Measurements from ENCODE around the gene MT1G. TPM values are rescaled to one million over a fixed set of nuclear protein-coding genes. Genes with fewer than 3 reads are reported as not detected.
"Not testable (repeated sequence)": the region's sequence is repeated elsewhere in the genome, so short reads cannot be mapped to it uniquely, and the experiment has no call there.

Gene MT1G
- total RNA-seq, 1 donor, result 5.9 TPM

GRCh38 chr16:56623637-56624036 lies 44.2 kb downstream of the MT1G start:
- DNase-seq (ENCODE audit: low read depth in 2 of 3, low spot score in 2 of 3), result no peak

GRCh38 chr16:56623184-56623583 lies 44.7 kb downstream of the MT1G start:
- not testable (repeated sequence) for DNase-seq (ENCODE audit: low read depth in 2 of 3, low spot score in 2 of 3)

- DNase-seq (ENCODE audit: low read depth in 2 of 3, low spot score in 2 of 3), result not testable (repeated sequence)
Measured at GRCh38 chr16:56621665-56622445, 46.0 kb downstream of the MT1G start.

GRCh38 chr16:56620339-56620897 lies 47.4 kb downstream of the MT1G start:
- no peak for DNase-seq (ENCODE audit: low read depth in 2 of 3, low spot score in 2 of 3)

- no peak for DNase-seq (ENCODE audit: low read depth in 2 of 3, low spot score in 2 of 3)
Measured at GRCh38 chr16:56618138-56618537, 49.7 kb downstream of the MT1G start.

- DNase-seq (ENCODE audit: low read depth in 2 of 3, low spot score in 2 of 3), result no peak
Measured at GRCh38 chr16:56617212-56618085, 50.4 kb downstream of the MT1G start.

Other genes starting within 250 kb of the MT1G start
- 197 TPM for gene AMFR, start 242.5 kb downstream of the MT1G start, total RNA-seq
- 34.5 TPM for gene NUDT21, start 216.7 kb downstream of the MT1G start, total RNA-seq
- 15.6 TPM for gene OGFOD1, start 216.5 kb downstream of the MT1G start, total RNA-seq
- 35.0 TPM for gene BBS2, start 148.0 kb downstream of the MT1G start, total RNA-seq
- gene MT4, start 103.0 kb downstream of the MT1G start, total RNA-seq, result not detected
- gene MT3, start 78.5 kb downstream of the MT1G start, total RNA-seq, result not detected
- gene MT2A, start 59.5 kb downstream of the MT1G start, total RNA-seq, result 21.8 TPM
- gene MT1E, start 42.3 kb downstream of the MT1G start, total RNA-seq, result 6.5 TPM
- gene MT1M, start 35.4 kb downstream of the MT1G start, total RNA-seq, result not detected
- gene MT1A, start 29.4 kb downstream of the MT1G start, total RNA-seq, result not detected
- gene MT1B, start 16.2 kb downstream of the MT1G start, total RNA-seq, result not detected
- gene MT1F, start 10.1 kb downstream of the MT1G start, total RNA-seq, result 4.6 TPM
- not detected for gene MT1H, start 1.7 kb upstream of the MT1G start, total RNA-seq
- gene MT1X, start 14.4 kb upstream of the MT1G start, total RNA-seq, result 54.1 TPM
- gene NUP93, start 62.1 kb upstream of the MT1G start, total RNA-seq, result 59.8 TPM
- gene SLC12A3, start 197.1 kb upstream of the MT1G start, total RNA-seq, result not detected

All from hematopoietic multipotent progenitor cell (in vitro differentiated cells).